Measurements from ENCODE around the gene WFS1.

WFS1 gene

GRCh38 chr4:6348408-6348807 is 78.8 kb downstream of the WFS1 start:
- Histone ChIP-seq H3K36me3 (ENCODE audit: insufficient read depth, low read length) (no peaks in the 10 kb centered on the region), H3K9ac (ENCODE audit: insufficient read length) (no peak overlapping the region), H3K9me3 (ENCODE audit: low read depth, low read length) (no peaks in the 10 kb centered on the region), H3K27ac (no peak overlapping the region), H3K4me3 (no peak overlapping the region)
- TF ChIP-seq FOXP2 (optimal IDR thresholded peaks at IDR 0.05; ENCODE audit: control extremely low read depth, extremely low read length, insufficient read depth), result no peak
- TF ChIP-seq POLR2AphosphoS5 (IDR thresholded peaks at IDR 0.05; ENCODE audit: borderline replicate concordance, low read depth, low read length), result no peak
- no peak for TF ChIP-seq EZH2 (IDR thresholded peaks at IDR 0.05)
- no peak for DNase-seq (ENCODE audit: low read depth, low spot score)

GRCh38 chr4:6349896-6350603 is 80.4 kb downstream of the WFS1 start:
- TF ChIP-seq FOXP2 (optimal IDR thresholded peaks at IDR 0.05; ENCODE audit: control extremely low read depth, extremely low read length, insufficient read depth), result no peak
- TF ChIP-seq POLR2AphosphoS5 (IDR thresholded peaks at IDR 0.05; ENCODE audit: borderline replicate concordance, low read depth, low read length), result no peak
- no peak for TF ChIP-seq EZH2 (IDR thresholded peaks at IDR 0.05)
- no peaks in the 10 kb centered on the region for H3K9me3 ChIP-seq (ENCODE audit: low read depth, low read length)
- DNase-seq (ENCODE audit: low read depth, low spot score), result no peak
- H3K9ac ChIP-seq (ENCODE audit: insufficient read length), result no peak overlapping the region
- H3K27ac ChIP-seq, result no peak overlapping the region
- no peak overlapping the region for H3K4me3 ChIP-seq
- H3K36me3 ChIP-seq (ENCODE audit: insufficient read depth, low read length), result no peaks in the 10 kb centered on the region

GRCh38 chr4:6350646-6351045 is 81.0 kb downstream of the WFS1 start:
- no peak for DNase-seq (ENCODE audit: low read depth, low spot score)
- no peak for TF ChIP-seq FOXP2 (optimal IDR thresholded peaks at IDR 0.05; ENCODE audit: control extremely low read depth, extremely low read length, insufficient read depth)
- TF ChIP-seq EZH2 (IDR thresholded peaks at IDR 0.05), result no peak
- no peak for TF ChIP-seq POLR2AphosphoS5 (IDR thresholded peaks at IDR 0.05; ENCODE audit: borderline replicate concordance, low read depth, low read length)
- no peaks in the 10 kb centered on the region for H3K36me3 ChIP-seq (ENCODE audit: insufficient read depth, low read length)

GRCh38 chr4:6351246-6352000 is 81.8 kb downstream of the WFS1 start:
- no peak overlapping the region for H3K4me3 ChIP-seq
- TF ChIP-seq POLR2AphosphoS5 (IDR thresholded peaks at IDR 0.05; ENCODE audit: borderline replicate concordance, low read depth, low read length) (no peak), EZH2 (IDR thresholded peaks at IDR 0.05) (no peak), FOXP2 (optimal IDR thresholded peaks at IDR 0.05; ENCODE audit: control extremely low read depth, extremely low read length, insufficient read depth) (no peak)
- H3K9me3 ChIP-seq (ENCODE audit: low read depth, low read length), result no peaks in the 10 kb centered on the region
- H3K9ac ChIP-seq (ENCODE audit: insufficient read length), result no peak overlapping the region
- no peak overlapping the region for H3K27ac ChIP-seq
- no peaks in the 10 kb centered on the region for H3K36me3 ChIP-seq (ENCODE audit: insufficient read depth, low read length)
- no peak for DNase-seq (ENCODE audit: low read depth, low spot score)

More at GRCh38 chr4:6350646-6351045, 81.0 kb downstream of the WFS1 start:
- Histone ChIP-seq H3K9ac (ENCODE audit: insufficient read length) (no peak overlapping the region), H3K9me3 (ENCODE audit: low read depth, low read length) (no peaks in the 10 kb centered on the region), H3K27ac (no peak overlapping the region), H3K4me3 (no peak overlapping the region)

GRCh38 chr4:6352031-6352692 is 82.5 kb downstream of the WFS1 start:
- H3K36me3 ChIP-seq (ENCODE audit: insufficient read depth, low read length), result no peaks in the 10 kb centered on the region
- TF ChIP-seq POLR2AphosphoS5 (IDR thresholded peaks at IDR 0.05; ENCODE audit: borderline replicate concordance, low read depth, low read length) (no peak), EZH2 (IDR thresholded peaks at IDR 0.05) (no peak), FOXP2 (optimal IDR thresholded peaks at IDR 0.05; ENCODE audit: control extremely low read depth, extremely low read length, insufficient read depth) (no peak)
- H3K4me3 ChIP-seq, result no peak overlapping the region
- no peak overlapping the region for H3K9ac ChIP-seq (ENCODE audit: insufficient read length)
- H3K27ac ChIP-seq, result no peak overlapping the region
- no peak for DNase-seq (ENCODE audit: low read depth, low spot score)
- H3K9me3 ChIP-seq (ENCODE audit: low read depth, low read length), result no peaks in the 10 kb centered on the region

All from SK-N-MC (cell line).